Activated T-cell treated with anti-CD3 and anti-CD28 coated beads, Interleukin-2, amount 50 U/mL, for 24 hours (primary cell): ENCODE measurements around the gene AGTR1.

Experiments
- DNase-seq: peaks from one replicate; pipeline ENCODE4 v3.0.0-alpha.2; 2020
- H3K27ac Mint-ChIP-seq: 2 replicates; pipeline ENCODE4 v1.8.0; 2020; ENCODE audit warnings: mild to moderate bottlenecking, mixed read lengths
- H3K27me3 Mint-ChIP-seq: 2 replicates; pipeline ENCODE4 v1.8.0; 2020; ENCODE audit warnings: mixed read lengths
- H3K36me3 Mint-ChIP-seq: 2 replicates; pipeline ENCODE4 v1.8.0; 2020; ENCODE audit warnings: low read depth, mixed read lengths
- H3K4me1 Mint-ChIP-seq: 2 replicates; pipeline ENCODE4 v1.8.0; 2020; ENCODE audit warnings: low read depth, mixed read lengths
- H3K4me3 Mint-ChIP-seq: 2 replicates; pipeline ENCODE4 v1.8.0; 2020; ENCODE audit warnings: mild to moderate bottlenecking, moderate library complexity, mixed read lengths
- H3K9me3 Mint-ChIP-seq: 2 replicates; pipeline ENCODE4 v1.8.0; 2020; ENCODE audit warnings: mixed read lengths

AGTR1 gene

DNA sequence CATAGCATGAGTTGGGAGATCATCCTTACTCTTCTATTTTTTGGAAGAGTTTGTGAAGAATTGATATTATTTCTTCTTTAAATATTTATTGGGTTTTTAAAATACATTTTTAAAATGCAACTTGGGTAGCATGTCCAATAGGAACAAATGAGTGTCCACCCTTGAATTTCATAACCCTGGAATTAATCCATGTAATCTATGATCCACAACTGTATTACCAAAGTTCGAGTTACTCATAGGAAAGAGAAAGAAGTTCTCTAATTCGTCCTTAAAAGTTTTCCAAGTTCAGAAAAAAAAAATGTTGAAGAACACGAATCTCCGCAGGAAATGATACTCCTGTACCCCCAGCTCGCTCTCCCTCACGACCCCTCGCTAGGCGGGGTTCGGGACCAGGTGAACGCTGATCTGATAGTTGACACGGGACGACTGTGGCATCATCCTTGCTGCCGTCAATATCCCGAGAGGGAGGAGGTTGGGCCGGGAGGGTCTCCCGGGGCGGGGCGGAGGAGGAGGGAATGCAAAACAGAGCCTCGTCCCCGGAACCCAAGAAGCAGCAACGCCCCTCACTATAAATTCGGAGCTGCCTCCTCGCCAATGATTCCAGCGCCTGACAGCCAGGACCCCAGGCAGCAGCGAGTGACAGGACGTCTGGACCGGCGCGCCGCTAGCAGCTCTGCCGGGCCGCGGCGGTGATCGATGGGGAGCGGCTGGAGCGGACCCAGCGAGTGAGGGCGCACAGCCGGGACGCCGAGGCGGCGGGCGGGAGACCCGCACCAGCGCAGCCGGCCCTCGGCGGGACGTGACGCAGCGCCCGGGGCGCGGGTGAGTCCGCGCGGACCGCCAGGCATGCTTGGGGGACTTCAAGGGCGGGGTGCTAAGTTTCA lies at the start of gene AGTR1:
AGTR1 (plus strand) TSS at position 598 of the 884 bp plus-strand sequence. CDS start 43,133 bp downstream, outside the sequence.
- Mint-ChIP-seq H3K4me3 (no peak within 1 kb of the TSS), H3K36me3 (no peaks in the 10 kb centered on the region), H3K4me1 (no peaks in the 10 kb centered on the region), H3K27ac (no peak within 1 kb of the TSS), H3K27me3 (peaks cover 31% of the 10 kb centered on the region), H3K9me3 (no peaks in the 10 kb centered on the region)
- DNase-seq, result no peak

DNA sequence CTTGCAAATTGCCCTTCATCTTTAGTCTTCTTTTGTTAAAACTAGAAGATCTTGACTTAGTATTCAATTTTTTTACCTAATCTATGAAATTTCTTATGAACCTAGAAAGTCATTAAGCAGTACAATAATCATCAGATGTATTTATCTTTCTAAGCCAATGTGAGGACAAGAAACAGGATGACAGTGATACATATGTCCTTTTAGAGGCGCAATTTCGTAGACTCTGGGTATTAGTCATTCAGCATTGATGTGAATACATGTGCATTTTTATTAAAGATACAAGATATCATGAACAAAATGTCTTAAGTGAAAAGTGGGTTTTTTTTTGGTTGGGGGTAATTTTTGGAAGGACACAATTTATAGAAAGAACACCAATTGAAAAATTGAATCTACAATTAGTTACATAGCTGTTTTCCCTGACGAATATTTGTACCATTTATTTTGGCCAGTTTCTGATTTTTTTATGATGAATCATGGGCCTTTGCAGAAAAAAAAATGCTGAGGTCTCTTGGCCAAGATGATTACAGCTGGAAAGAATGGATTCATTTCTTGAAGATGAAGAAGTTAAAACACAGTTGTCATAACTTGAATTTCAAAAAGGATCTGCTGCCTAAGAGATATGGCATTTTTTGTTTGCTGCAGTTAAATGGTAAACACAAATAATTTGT lies 48.9 kb upstream of the AGTR1 start:
- Mint-ChIP-seq H3K27me3 (no peaks in the 10 kb centered on the region), H3K36me3 (no peaks in the 10 kb centered on the region), H3K4me1 (no peaks in the 10 kb centered on the region), H3K27ac (no peak overlapping the region), H3K4me3 (no peak overlapping the region), H3K9me3 (no peaks in the 10 kb centered on the region)
- no peak for DNase-seq

DNA sequence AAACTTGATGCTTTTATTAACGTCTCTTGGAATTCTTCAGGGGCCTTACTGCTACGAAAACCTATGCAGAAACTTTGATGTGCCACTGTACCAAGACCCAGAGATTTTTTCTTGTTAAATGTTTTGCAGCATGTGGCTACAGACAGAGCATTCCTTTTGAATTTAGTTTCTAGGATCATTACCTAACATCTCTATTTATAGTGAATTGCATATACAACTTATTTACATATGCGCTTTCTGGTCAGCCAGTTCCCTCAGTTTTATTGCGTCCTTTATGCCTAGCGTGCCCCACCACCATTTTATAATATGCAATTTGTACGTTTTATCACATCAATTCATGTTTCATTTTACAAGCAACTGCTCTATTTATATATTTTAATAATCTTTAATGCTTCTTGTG lies 46.2 kb upstream of the AGTR1 start:
- Mint-ChIP-seq H3K9me3 (peaks cover 7% of the 10 kb centered on the region), H3K27ac (no peak overlapping the region), H3K4me3 (no peak overlapping the region), H3K4me1 (no peaks in the 10 kb centered on the region), H3K36me3 (no peaks in the 10 kb centered on the region), H3K27me3 (no peaks in the 10 kb centered on the region)
- no peak for DNase-seq

- Mint-ChIP-seq H3K9me3 (peaks cover 7% of the 10 kb centered on the region), H3K4me3 (no peak overlapping the region), H3K27me3 (no peaks in the 10 kb centered on the region), H3K36me3 (no peaks in the 10 kb centered on the region), H3K27ac (no peak overlapping the region), H3K4me1 (no peaks in the 10 kb centered on the region)
- DNase-seq, result no peak
Observed at GRCh38 chr3:148654433-148654832, 43.3 kb upstream of the AGTR1 start.

DNA sequence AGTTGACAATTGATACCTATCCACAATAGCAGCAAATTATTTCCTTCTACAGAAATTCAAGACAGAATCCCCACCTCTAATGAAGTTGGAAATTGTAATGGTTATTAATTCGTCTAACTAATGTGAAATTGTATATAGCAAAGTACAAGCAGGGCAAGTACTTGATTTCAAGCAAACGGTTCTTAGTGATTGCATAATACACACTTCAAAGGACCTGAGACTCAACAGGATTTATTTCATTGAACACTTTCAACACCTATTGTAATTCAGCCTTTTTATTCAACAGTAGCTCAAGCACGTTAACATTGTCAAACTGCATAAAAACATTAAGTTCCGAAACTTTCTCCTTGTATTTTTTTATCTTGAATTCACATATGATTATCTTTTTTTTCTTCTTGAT lies 40.2 kb upstream of the AGTR1 start:
- Mint-ChIP-seq H3K36me3 (no peaks in the 10 kb centered on the region), H3K4me1 (no peaks in the 10 kb centered on the region), H3K27me3 (no peaks in the 10 kb centered on the region), H3K4me3 (no peak overlapping the region), H3K27ac (no peak overlapping the region), H3K9me3 (peaks cover 7% of the 10 kb centered on the region)
- DNase-seq, result no peak

GRCh38 chr3:148659512-148659911 lies 38.2 kb upstream of the AGTR1 start:
- H3K27me3 Mint-ChIP-seq, result no peaks in the 10 kb centered on the region
- peaks cover 4% of the 10 kb centered on the region for H3K9me3 Mint-ChIP-seq
- H3K27ac Mint-ChIP-seq, result no peak overlapping the region
- no peak for DNase-seq
- H3K36me3 Mint-ChIP-seq, result no peaks in the 10 kb centered on the region
- no peaks in the 10 kb centered on the region for H3K4me1 Mint-ChIP-seq
- no peak overlapping the region for H3K4me3 Mint-ChIP-seq

GRCh38 chr3:148680289-148680688 lies 17.4 kb upstream of the AGTR1 start:
- Mint-ChIP-seq H3K27ac (no peak overlapping the region), H3K4me1 (no peaks in the 10 kb centered on the region), H3K4me3 (no peak overlapping the region), H3K9me3 (no peaks in the 10 kb centered on the region), H3K27me3 (no peaks in the 10 kb centered on the region), H3K36me3 (no peaks in the 10 kb centered on the region)
- DNase-seq, result no peak

- Mint-ChIP-seq H3K27me3 (no peaks in the 10 kb centered on the region), H3K4me3 (no peak overlapping the region), H3K4me1 (no peaks in the 10 kb centered on the region), H3K9me3 (no peaks in the 10 kb centered on the region), H3K36me3 (no peaks in the 10 kb centered on the region), H3K27ac (no peak overlapping the region)
- DNase-seq, result no peak
Observed at GRCh38 chr3:148681080-148681479, 16.6 kb upstream of the AGTR1 start.

DNA sequence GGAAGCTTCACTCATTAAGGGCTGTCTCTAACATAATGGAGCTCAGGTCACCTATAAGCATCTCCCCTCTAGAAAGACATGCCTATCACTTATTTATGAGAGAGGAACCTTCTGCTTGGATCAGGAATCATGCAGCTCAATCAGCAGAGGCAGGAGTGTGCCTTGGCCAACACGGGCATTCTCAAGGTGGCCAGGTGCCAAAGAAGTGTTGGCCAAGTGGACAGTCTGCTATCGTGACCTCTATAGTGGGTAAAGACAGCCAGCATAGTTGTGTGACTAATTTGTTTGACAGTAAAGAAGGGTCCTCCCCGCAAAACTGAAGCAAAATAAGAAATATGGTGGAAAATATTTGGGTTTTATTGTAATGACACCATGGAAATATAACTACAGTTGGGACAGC lies 14.7 kb upstream of the AGTR1 start:
- H3K36me3 Mint-ChIP-seq, result no peaks in the 10 kb centered on the region
- no peaks in the 10 kb centered on the region for H3K27me3 Mint-ChIP-seq
- no peak overlapping the region for H3K4me3 Mint-ChIP-seq
- no peaks in the 10 kb centered on the region for H3K4me1 Mint-ChIP-seq
- H3K27ac Mint-ChIP-seq, result no peak overlapping the region
- H3K9me3 Mint-ChIP-seq, result no peaks in the 10 kb centered on the region
- DNase-seq, result no peak

DNA sequence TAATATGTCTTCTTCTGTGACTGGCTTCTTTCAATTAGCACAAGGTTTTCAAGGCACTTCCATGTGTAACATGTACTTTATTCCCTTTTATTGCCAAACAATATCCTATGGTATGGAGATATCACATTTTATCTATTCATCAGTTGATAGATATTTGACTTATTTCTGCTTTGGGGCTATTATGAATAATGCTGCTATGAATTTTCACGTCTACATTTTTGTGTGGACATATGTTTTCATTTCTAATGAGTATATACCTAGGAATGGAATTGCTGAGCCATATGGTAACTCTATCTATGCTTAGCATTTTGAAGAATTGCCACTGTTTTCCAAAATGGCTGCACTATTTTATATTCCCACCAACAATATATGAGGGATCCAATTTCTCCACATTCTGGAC lies 3.6 kb upstream of the AGTR1 start:
- Mint-ChIP-seq H3K4me1 (no peaks in the 10 kb centered on the region), H3K4me3 (no peak overlapping the region), H3K9me3 (peaks cover 2% of the 10 kb centered on the region), H3K27ac (no peak overlapping the region), H3K36me3 (no peaks in the 10 kb centered on the region), H3K27me3 (peaks cover 21% of the 10 kb centered on the region)
- DNase-seq, result no peak

GRCh38 chr3:148698190-148698810 lies 597 bp downstream of the AGTR1 start:
- H3K27me3 Mint-ChIP-seq, result peaks cover 31% of the 10 kb centered on the region
- H3K36me3 Mint-ChIP-seq, result no peaks in the 10 kb centered on the region
- DNase-seq, result no peak
- no peaks in the 10 kb centered on the region for H3K4me1 Mint-ChIP-seq
- no peaks in the 10 kb centered on the region for H3K9me3 Mint-ChIP-seq
- H3K4me3 Mint-ChIP-seq, result no peak overlapping the region
- H3K27ac Mint-ChIP-seq, result no peak overlapping the region

GRCh38 chr3:148705314-148705713 lies 7.6 kb downstream of the AGTR1 start:
- no peak for DNase-seq

GRCh38 chr3:148707601-148708380 lies 10.1 kb downstream of the AGTR1 start:
- Mint-ChIP-seq H3K4me1 (no peaks in the 10 kb centered on the region), H3K27ac (no peak overlapping the region), H3K27me3 (no peaks in the 10 kb centered on the region), H3K36me3 (no peaks in the 10 kb centered on the region), H3K9me3 (no peaks in the 10 kb centered on the region), H3K4me3 (no peak overlapping the region)
- no peak for DNase-seq

More at GRCh38 chr3:148705314-148705713, 7.6 kb downstream of the AGTR1 start:
- Mint-ChIP-seq H3K36me3 (no peaks in the 10 kb centered on the region), H3K9me3 (no peaks in the 10 kb centered on the region), H3K27ac (no peak overlapping the region), H3K27me3 (peaks cover 3% of the 10 kb centered on the region), H3K4me1 (no peaks in the 10 kb centered on the region), H3K4me3 (no peak overlapping the region)

DNA sequence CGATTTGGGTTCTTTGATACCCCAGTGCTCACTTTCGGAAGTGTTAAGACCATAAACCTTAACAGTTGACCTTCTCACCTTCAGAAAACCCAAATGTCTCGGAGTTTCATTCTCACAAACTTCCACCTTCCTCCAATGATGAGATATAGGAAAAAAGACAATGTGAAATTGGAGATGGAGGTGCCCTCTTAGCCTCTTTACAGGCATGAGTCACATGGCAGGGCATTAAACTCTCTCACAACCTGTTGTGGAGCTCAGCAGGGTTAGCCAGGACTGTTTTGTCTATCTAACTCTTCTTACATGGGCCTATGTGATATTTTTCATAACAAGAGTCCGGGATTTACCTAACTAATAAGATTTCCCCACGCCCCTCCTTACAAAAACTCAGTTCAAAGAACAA lies 10.7 kb downstream of the AGTR1 start:
- no peak overlapping the region for H3K4me3 Mint-ChIP-seq
- no peak overlapping the region for H3K27ac Mint-ChIP-seq
- no peaks in the 10 kb centered on the region for H3K27me3 Mint-ChIP-seq
- no peaks in the 10 kb centered on the region for H3K36me3 Mint-ChIP-seq
- no peaks in the 10 kb centered on the region for H3K9me3 Mint-ChIP-seq
- DNase-seq, result no peak
- no peaks in the 10 kb centered on the region for H3K4me1 Mint-ChIP-seq
